Right lobe of liver (tissue), 4 donors: ENCODE measurements around the gene FLOT2.

Experiments
- POLR2A ChIP-seq: fragments of 450-650 bp; IDR thresholded peaks from one replicate; pipeline ENCODE4 v1.6.1; 2017; ENCODE audit warnings: antibody characterized with exemption, mild to moderate bottlenecking
- TF ChIP-seq, protein P1 (sequence below), 4 donors: fragments of 200-600 bp in 3 of 4; fragments of 450-650 bp in 1 of 4; IDR thresholded peaks; one replicate each; pipeline versions ENCODE4 v1.5.1 to v1.8.0; 2016 to 2022; ENCODE audit warnings: antibody characterized with exemption in 4 of 4, mild to moderate bottlenecking in 2 of 4
- donor health status: DM: no; HTN: no; CAD: no.
- donor health status: DM: no; HTN: no; CAD: no.
- donor health status: DM: no; HTN: yes; CAD: no.

DNA sequence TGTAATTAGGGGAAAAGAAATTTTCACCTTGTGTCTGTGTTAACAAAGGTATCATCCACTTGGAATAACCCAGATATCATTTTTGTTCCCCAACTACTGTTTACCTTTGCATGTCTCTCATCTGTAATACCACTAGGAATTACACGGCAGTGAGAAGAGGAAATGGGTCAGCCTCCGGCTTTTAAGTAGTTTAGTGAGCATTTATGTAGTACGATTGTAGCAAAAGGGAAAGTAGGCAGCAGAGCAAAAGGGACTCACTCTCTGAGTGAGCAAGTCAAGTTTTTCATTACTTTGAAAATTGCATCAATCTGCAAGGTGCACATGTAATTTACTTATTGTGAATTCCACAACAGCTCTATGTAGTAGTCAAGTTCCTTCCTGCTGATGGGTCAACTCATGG, 42.6 kb upstream of the FLOT2 start:
- TF ChIP-seq POLR2A = no peak
- TF ChIP-seq, protein P1, sequence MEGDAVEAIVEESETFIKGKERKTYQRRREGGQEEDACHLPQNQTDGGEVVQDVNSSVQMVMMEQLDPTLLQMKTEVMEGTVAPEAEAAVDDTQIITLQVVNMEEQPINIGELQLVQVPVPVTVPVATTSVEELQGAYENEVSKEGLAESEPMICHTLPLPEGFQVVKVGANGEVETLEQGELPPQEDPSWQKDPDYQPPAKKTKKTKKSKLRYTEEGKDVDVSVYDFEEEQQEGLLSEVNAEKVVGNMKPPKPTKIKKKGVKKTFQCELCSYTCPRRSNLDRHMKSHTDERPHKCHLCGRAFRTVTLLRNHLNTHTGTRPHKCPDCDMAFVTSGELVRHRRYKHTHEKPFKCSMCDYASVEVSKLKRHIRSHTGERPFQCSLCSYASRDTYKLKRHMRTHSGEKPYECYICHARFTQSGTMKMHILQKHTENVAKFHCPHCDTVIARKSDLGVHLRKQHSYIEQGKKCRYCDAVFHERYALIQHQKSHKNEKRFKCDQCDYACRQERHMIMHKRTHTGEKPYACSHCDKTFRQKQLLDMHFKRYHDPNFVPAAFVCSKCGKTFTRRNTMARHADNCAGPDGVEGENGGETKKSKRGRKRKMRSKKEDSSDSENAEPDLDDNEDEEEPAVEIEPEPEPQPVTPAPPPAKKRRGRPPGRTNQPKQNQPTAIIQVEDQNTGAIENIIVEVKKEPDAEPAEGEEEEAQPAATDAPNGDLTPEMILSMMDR (IDR thresholded peaks at IDR 0.05) = no peak
